SK-N-SH treated with all-trans-retinoic acid at 6 μM for 48 hours (cell line): Measurements from ENCODE around the gene CIZ1.

Experiments used
- ARNTL ChIP-seq: fragments of 450-650 bp; formaldehyde crosslinking; IDR thresholded peaks from 2 replicates; pipeline ENCODE4 v1.5.0; 2020; ENCODE audit warnings: low read depth, mild to moderate bottlenecking, moderate library complexity, borderline replicate concordance
- BACH2 ChIP-seq: fragments of 250-450 bp; sonication (Bioruptor Pico); IDR thresholded peaks from 2 replicates; pipeline ENCODE4 v1.9.0; 2021; ENCODE audit warnings: mild to moderate bottlenecking, borderline replicate concordance
- CREB5 ChIP-seq: fragments of 250-450 bp; sonication (Bioruptor Pico); IDR thresholded peaks from 2 replicates; pipeline ENCODE4 v1.5.1; 2020; ENCODE audit warnings: low read depth, mild to moderate bottlenecking, moderate library complexity
- PPARA ChIP-seq: fragments of 250-450 bp; sonication (Bioruptor Pico); IDR thresholded peaks from 2 replicates; pipeline ENCODE4 v1.5.0; 2020; ENCODE audit warnings: mild to moderate bottlenecking, borderline replicate concordance
- RARB ChIP-seq: fragments of 250-450 bp; sonication (Bioruptor Pico); IDR thresholded peaks from 2 replicates; pipeline ENCODE4 v1.8.0; 2021; ENCODE audit warnings: mild to moderate bottlenecking, moderate library complexity
- SNAI2 ChIP-seq: fragments of 250-450 bp; sonication (Bioruptor Pico); IDR thresholded peaks from 2 replicates; pipeline ENCODE4 v1.5.0; 2020; ENCODE audit warnings: mild to moderate bottlenecking, moderate library complexity
- TCF4 ChIP-seq: fragments of 250-450 bp; sonication (Bioruptor Pico); IDR thresholded peaks from 2 replicates; pipeline ENCODE4 v1.8.0; 2021; ENCODE audit warnings: mild to moderate bottlenecking, moderate library complexity, borderline replicate concordance
- ZC3H10 ChIP-seq: fragments of 250-450 bp; sonication (Bioruptor Pico); IDR thresholded peaks from 2 replicates; pipeline ENCODE4 v1.5.1; 2021; ENCODE audit warnings: mild to moderate bottlenecking, moderate library complexity
- ZFP3 ChIP-seq: fragments of 250-450 bp; sonication (Bioruptor Pico); IDR thresholded peaks from 2 replicates; pipeline ENCODE4 v1.5.0; 2020; ENCODE audit warnings: mild to moderate bottlenecking, moderate library complexity
- ZNF70 ChIP-seq: fragments of 450-650 bp; formaldehyde crosslinking; IDR thresholded peaks from 2 replicates; pipeline ENCODE4 v1.5.0; 2020; ENCODE audit warnings: mild to moderate bottlenecking, moderate library complexity
- TF ChIP-seq, protein P1 (sequence below): fragments of 250-450 bp; sonication (Bioruptor Pico); IDR thresholded peaks from 2 replicates; pipeline ENCODE4 v1.8.0; 2020; ENCODE audit warnings: mild to moderate bottlenecking, moderate library complexity, borderline replicate concordance
- TF ChIP-seq, protein P2 (sequence below): fragments of 250-450 bp; sonication (Bioruptor Pico); IDR thresholded peaks from 2 replicates; pipeline ENCODE4 v1.8.0; 2021; ENCODE audit warnings: low read depth, mild to moderate bottlenecking, moderate library complexity, borderline replicate concordance

DNA sequence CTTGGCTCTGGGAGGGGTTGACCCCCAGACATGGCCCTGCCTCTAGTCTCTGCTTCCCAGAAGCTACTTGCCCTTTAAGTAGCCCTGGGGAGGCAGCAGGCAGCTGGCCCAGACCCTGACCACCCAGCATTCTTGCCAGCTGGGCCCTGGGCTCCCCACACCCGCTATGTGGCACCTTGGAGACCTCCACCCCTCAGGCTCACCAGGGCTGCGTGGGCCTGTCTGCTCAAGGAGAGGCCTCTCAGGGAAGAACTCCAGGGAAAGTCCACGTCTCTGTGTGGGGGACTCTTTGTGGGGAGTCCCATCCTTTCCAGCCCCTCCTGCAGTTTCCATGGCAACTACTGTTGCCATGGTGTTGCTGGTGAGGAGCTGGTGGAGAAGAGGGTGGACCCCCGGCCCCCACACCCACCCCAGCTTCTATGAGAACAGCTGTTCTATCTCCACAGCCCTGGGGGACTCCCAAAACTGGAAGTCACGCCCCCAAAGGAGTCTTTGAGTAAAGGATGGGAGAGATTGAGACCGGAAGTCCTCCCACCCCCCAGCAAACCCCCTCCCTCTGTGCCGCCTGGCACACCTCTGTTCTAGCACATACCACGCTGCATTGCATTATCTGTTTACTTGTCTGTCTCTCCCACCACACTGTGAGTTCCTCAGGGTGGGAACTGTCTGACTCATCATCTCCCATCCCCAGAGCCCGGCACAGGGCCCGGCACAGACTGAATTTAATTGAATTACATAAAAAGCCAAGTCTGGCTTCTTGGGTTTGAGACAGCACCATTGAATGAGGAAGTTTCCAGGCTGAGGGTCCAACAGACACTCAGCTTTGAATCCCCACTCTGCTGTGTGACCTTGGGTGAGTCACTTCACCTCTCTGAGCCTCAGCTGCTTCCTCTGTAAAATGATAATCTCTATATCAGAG is 24.4 kb upstream of the CIZ1 start:
- TF ChIP-seq, protein P1, sequence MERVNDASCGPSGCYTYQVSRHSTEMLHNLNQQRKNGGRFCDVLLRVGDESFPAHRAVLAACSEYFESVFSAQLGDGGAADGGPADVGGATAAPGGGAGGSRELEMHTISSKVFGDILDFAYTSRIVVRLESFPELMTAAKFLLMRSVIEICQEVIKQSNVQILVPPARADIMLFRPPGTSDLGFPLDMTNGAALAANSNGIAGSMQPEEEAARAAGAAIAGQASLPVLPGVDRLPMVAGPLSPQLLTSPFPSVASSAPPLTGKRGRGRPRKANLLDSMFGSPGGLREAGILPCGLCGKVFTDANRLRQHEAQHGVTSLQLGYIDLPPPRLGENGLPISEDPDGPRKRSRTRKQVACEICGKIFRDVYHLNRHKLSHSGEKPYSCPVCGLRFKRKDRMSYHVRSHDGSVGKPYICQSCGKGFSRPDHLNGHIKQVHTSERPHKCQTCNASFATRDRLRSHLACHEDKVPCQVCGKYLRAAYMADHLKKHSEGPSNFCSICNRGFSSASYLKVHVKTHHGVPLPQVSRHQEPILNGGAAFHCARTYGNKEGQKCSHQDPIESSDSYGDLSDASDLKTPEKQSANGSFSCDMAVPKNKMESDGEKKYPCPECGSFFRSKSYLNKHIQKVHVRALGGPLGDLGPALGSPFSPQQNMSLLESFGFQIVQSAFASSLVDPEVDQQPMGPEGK (CRISPR knock-in tag), result no peak; the same call in 1 of the 2 replicates
- TF ChIP-seq TCF4 (no peak), RARB (CRISPR knock-in tag) (no peak), BACH2 (CRISPR knock-in tag) (no peak), ZNF70 (CRISPR knock-in tag) (no peak), ZFP3 (CRISPR knock-in tag) (no peak), CREB5 (CRISPR knock-in tag) (no peak), ARNTL (no peak), ZC3H10 (CRISPR knock-in tag) (no peak), PPARA (CRISPR knock-in tag) (no peak), SNAI2 (CRISPR knock-in tag) (no peak)
- TF ChIP-seq, protein P2, sequence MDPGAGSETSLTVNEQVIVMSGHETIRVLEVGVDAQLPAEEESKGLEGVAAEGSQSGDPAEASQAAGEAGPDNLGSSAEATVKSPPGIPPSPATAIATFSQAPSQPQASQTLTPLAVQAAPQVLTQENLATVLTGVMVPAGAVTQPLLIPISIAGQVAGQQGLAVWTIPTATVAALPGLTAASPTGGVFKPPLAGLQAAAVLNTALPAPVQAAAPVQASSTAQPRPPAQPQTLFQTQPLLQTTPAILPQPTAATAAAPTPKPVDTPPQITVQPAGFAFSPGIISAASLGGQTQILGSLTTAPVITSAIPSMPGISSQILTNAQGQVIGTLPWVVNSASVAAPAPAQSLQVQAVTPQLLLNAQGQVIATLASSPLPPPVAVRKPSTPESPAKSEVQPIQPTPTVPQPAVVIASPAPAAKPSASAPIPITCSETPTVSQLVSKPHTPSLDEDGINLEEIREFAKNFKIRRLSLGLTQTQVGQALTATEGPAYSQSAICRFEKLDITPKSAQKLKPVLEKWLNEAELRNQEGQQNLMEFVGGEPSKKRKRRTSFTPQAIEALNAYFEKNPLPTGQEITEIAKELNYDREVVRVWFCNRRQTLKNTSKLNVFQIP, result no peak
